GM19372 (cell line): ENCODE data around the gene NME7.
A peak's percentile ranks its signal among the peaks of the same experiment; 100 is the strongest.

ENCODE experiments used
- ATAC-seq: cut with Tn5 transposase; IDR thresholded peaks from one replicate; pipeline ENCODE4 v1.9.1; 2021; ENCODE audit warnings: mild to moderate bottlenecking, low read depth, moderate library complexity; ENCODE audit not compliant: unreplicated experiment

The NME7 gene

GRCh38 chr1:169175461-169175860 is 192.1 kb downstream of the NME7 start:
- ATAC-seq: no peak

GRCh38 chr1:169163059-169163458 is 204.5 kb downstream of the NME7 start:
- no peak for ATAC-seq

GRCh38 chr1:169161496-169162194 is 206.0 kb downstream of the NME7 start:
- ATAC-seq: peak; percentile 77

- no peak for ATAC-seq
Observed at GRCh38 chr1:169160845-169161495, 206.6 kb downstream of the NME7 start.

- no peak for ATAC-seq
Observed at GRCh38 chr1:169156580-169156979, 211.0 kb downstream of the NME7 start.

GRCh38 chr1:169155675-169156074 is 211.9 kb downstream of the NME7 start:
- ATAC-seq: no peak

GRCh38 chr1:169151338-169151837 is 216.2 kb downstream of the NME7 start:
- ATAC-seq: no peak

- ATAC-seq: no peak
Observed at GRCh38 chr1:169150641-169151337, 216.8 kb downstream of the NME7 start.

GRCh38 chr1:169149555-169150286 is 217.9 kb downstream of the NME7 start:
- ATAC-seq: no peak

- ATAC-seq: no peak
Observed at GRCh38 chr1:169148472-169149252, 218.9 kb downstream of the NME7 start.

GRCh38 chr1:169146576-169147214 is 220.9 kb downstream of the NME7 start:
- no peak for ATAC-seq

GRCh38 chr1:169144941-169145626 is 222.5 kb downstream of the NME7 start:
- no peak for ATAC-seq

- ATAC-seq: no peak
Observed at GRCh38 chr1:169143984-169144383, 223.6 kb downstream of the NME7 start.

- ATAC-seq: no peak
Observed at GRCh38 chr1:169143346-169143745, 224.3 kb downstream of the NME7 start.

GRCh38 chr1:169142129-169142528 is 225.5 kb downstream of the NME7 start:
- ATAC-seq: no peak

- no peak for ATAC-seq
Observed at GRCh38 chr1:169141356-169141755, 226.2 kb downstream of the NME7 start.

- peak; percentile 86 for ATAC-seq
Observed at GRCh38 chr1:169138866-169139670, 228.5 kb downstream of the NME7 start.

- no peak for ATAC-seq
Observed at GRCh38 chr1:169137357-169137756, 230.2 kb downstream of the NME7 start.
